Endothelial cell of umbilical vein (primary cell): ENCODE results near the gene ETNK1. TPM values are rescaled to one million over a fixed set of nuclear protein-coding genes. Genes with fewer than 3 reads are reported as not detected.

ENCODE experiments used
- BruUV-seq: library from RNA; stranded (reverse); fragments of 400-500 nt; replicated peaks from 2 replicates; lab custom pipeline; 2021; lab: Mats Ljungman, UMichigan
- CTCF ChIA-PET: fragments of 300-600, 350-600 bp; sonication (Branson Sonifier 250); formaldehyde crosslinking; loops from one replicate; lab custom pipeline; 2021; ENCODE audit warnings: antibody characterized with exemption, inconsistent platforms; lab: Charles Lee
- POLR2A ChIA-PET: fragments of 300-600, 350-600 bp; sonication (Branson Sonifier 250); formaldehyde crosslinking; loops from one replicate; lab custom pipeline; 2021; ENCODE audit warnings: antibody characterized with exemption, inconsistent platforms; lab: Charles Lee
- DNase-seq: peaks from one replicate; pipeline ENCODE4 v3.0.0-alpha.2; 2011; ENCODE audit warnings: low read depth, low spot score
- FAIRE-seq: peaks from 2 replicates; lab custom pipeline; 2011; peaks lifted over from hg19 to GRCh38; lab: Jason Lieb, UNC
- H2AFZ ChIP-seq: 2 replicates; pipeline ENCODE4 v1.6.0; 2012; ENCODE audit warnings: low read depth, low read length, control low read depth, inconsistent platforms
- H3K27ac ChIP-seq: 2 replicates; pipeline ENCODE4 v1.5.1; 2011; ENCODE audit warnings: low read depth, mild to moderate bottlenecking, control low read depth, low read length, moderate library complexity; ENCODE audit not compliant: insufficient read depth
- H3K27me3 ChIP-seq, 2 experiments: 2 replicates each; pipeline versions ENCODE4 v1.6.0 to v1.6.1; 2011; ENCODE audit warnings: low read length in 2 of 2, mixed read lengths in 1 of 2; ENCODE audit not compliant: control insufficient read depth in 2 of 2, insufficient read depth in 2 of 2
- H3K36me3 ChIP-seq, 2 experiments: 2 replicates in 1 of 2; 3 replicates in 1 of 2; pipeline ENCODE4 v1.5.1; 2011; ENCODE audit warnings: low read length in 2 of 2, mild to moderate bottlenecking in 1 of 2, moderate library complexity in 1 of 2; ENCODE audit not compliant: control insufficient read depth in 2 of 2, insufficient read depth in 2 of 2; ENCODE audit errors: extremely low read depth in 1 of 2
- H3K4me1 ChIP-seq: 3 replicates; pipeline ENCODE4 v1.5.1; 2011; ENCODE audit warnings: mild to moderate bottlenecking, low read length; ENCODE audit not compliant: control insufficient read depth, insufficient read depth; ENCODE audit errors: extremely low read depth
- H3K4me2 ChIP-seq: 2 replicates; pipeline ENCODE4 v1.6.1; 2011; ENCODE audit warnings: low read length, control low read depth, mixed read lengths; ENCODE audit not compliant: insufficient read depth
- H3K4me3 ChIP-seq, 3 experiments: fragments of 200-600 bp in 1 of 3; sonication (generic), shearing (Covaris generic) in 1 of 3; replicated peaks in 1 of 3; 2 replicates each; pipeline ENCODE4 v1.5.1; 2011 to 2016; ENCODE audit warnings: control low read depth in 3 of 3, low read length in 3 of 3, mild to moderate bottlenecking in 2 of 3, inconsistent platforms in 1 of 3, low read depth in 1 of 3, moderate library complexity in 1 of 3; ENCODE audit not compliant: insufficient read depth in 1 of 3
- H3K79me2 ChIP-seq: 2 replicates; pipeline ENCODE4 v1.6.0; 2012; ENCODE audit warnings: low read length, inconsistent platforms; ENCODE audit not compliant: control insufficient read depth, insufficient read depth
- H3K9ac ChIP-seq: replicated peaks from 2 replicates; pipeline ENCODE3; 2011; ENCODE audit warnings: low read length, control low read depth; ENCODE audit not compliant: insufficient read depth; ENCODE audit errors: extremely low read depth
- H3K9me1 ChIP-seq: replicated peaks from 3 replicates; pipeline ENCODE4 v1.6.0; 2011; ENCODE audit warnings: mild to moderate bottlenecking, low read length; ENCODE audit not compliant: control insufficient read depth, insufficient read depth; ENCODE audit errors: extremely low read depth
- H3K9me3 ChIP-seq: replicated peaks from 2 replicates; pipeline ENCODE4 v1.5.1; 2012; ENCODE audit warnings: low read length, inconsistent platforms; ENCODE audit not compliant: control insufficient read depth, insufficient read depth
- H4K20me1 ChIP-seq: replicated peaks from 2 replicates; pipeline ENCODE3; 2011; ENCODE audit warnings: mild to moderate bottlenecking, low read length; ENCODE audit not compliant: control insufficient read depth, insufficient read depth; ENCODE audit errors: extremely low read depth
- EZH2 ChIP-seq: IDR thresholded peaks from 2 replicates; pipeline ENCODE4 v1.6.1; 2012; ENCODE audit warnings: borderline replicate concordance, low read depth, mild to moderate bottlenecking, moderate library complexity, low read length, inconsistent platforms; ENCODE audit not compliant: severe bottlenecking
- FOS ChIP-seq: IDR thresholded peaks from 2 replicates; pipeline ENCODE4 v1.6.1; 2011; ENCODE audit warnings: mild to moderate bottlenecking, low read length, moderate library complexity, borderline replicate concordance; ENCODE audit not compliant: insufficient read depth
- GATA2 ChIP-seq: IDR thresholded peaks from 2 replicates; pipeline ENCODE4 v1.7.0; 2011; ENCODE audit warnings: low read depth, mild to moderate bottlenecking, moderate library complexity, mixed read lengths, low read length; ENCODE audit not compliant: insufficient read length, insufficient read depth
- JUN ChIP-seq: IDR thresholded peaks from 2 replicates; pipeline ENCODE4 v1.6.1; 2011; ENCODE audit warnings: borderline replicate concordance, low read depth; ENCODE audit not compliant: insufficient read length, insufficient read depth
- MYC ChIP-seq: IDR thresholded peaks from one replicate; pipeline ENCODE4 v1.6.1; 2011; ENCODE audit warnings: mild to moderate bottlenecking, low read depth, low read length
- POLR2A ChIP-seq: IDR thresholded peaks from 2 replicates; pipeline ENCODE4 v1.6.1; 2012; ENCODE audit warnings: low read depth, mild to moderate bottlenecking, control low read depth, low read length
- POLR2AphosphoS5 ChIP-seq: IDR thresholded peaks from 2 replicates; pipeline ENCODE4 v1.6.1; 2012; ENCODE audit warnings: low read depth, mild to moderate bottlenecking, control low read depth, low read length, moderate library complexity; ENCODE audit not compliant: insufficient read depth
- dilution Hi-C: fragments of 300-500 bp; cut with MboI; formaldehyde crosslinking; loops from one replicate; pipeline ENCODE4 v1.15.0; 2019; ENCODE audit warnings: low sequenced_read_pairs; ENCODE audit not compliant: extremely low pct_ligation_motif_present
- intact Hi-C: fragments of 100-400 bp; cut with micrococcal nuclease; formaldehyde crosslinking; loops from one replicate; pipeline ENCODE4 v1.10.0; 2022
- polyA plus RNA-seq, 4 experiments: library from polyadenylated mRNA; depleted of rRNA in 3 of 4; stranded (reverse) in 3 of 4; unstranded in 1 of 4; fragments of >200 nt; gene quantifications; 2 replicates each; pipeline versions ENCODE4 v1.2.1 to v1.2.3, GENCODE V29; 2011 to 2012; ENCODE audit warnings: missing spikeins in 1 of 4
- total RNA-seq: library from RNA; stranded (reverse); gene quantifications from 2 replicates; pipeline ENCODE4 v1.2.3, GENCODE V29; 2021
- TF ChIP-seq, protein P1 (sequence below): IDR thresholded peaks from 2 replicates; pipeline ENCODE4 v1.6.1; 2011; ENCODE audit not compliant: insufficient read depth, insufficient read length
- TF ChIP-seq, protein P2 (sequence below), 2 donors: IDR thresholded peaks; 1 replicate in 1 of 2; 2 replicates in 1 of 2; pipeline ENCODE4 v1.5.1; 2011; ENCODE audit warnings: low read length in 2 of 2, mild to moderate bottlenecking in 2 of 2, moderate library complexity in 2 of 2, control low read depth in 1 of 2, inconsistent platforms in 1 of 2, low read depth in 1 of 2; ENCODE audit not compliant: insufficient read depth in 1 of 2; ENCODE audit errors: extremely low read depth in 1 of 2

ETNK1 gene
- total and polyA plus RNA-seq, 2 donors (not counting 3 experiments of a cell fraction or from before 2014, with no cell fraction given) = 11.4 to 68.4 TPM

DNA sequence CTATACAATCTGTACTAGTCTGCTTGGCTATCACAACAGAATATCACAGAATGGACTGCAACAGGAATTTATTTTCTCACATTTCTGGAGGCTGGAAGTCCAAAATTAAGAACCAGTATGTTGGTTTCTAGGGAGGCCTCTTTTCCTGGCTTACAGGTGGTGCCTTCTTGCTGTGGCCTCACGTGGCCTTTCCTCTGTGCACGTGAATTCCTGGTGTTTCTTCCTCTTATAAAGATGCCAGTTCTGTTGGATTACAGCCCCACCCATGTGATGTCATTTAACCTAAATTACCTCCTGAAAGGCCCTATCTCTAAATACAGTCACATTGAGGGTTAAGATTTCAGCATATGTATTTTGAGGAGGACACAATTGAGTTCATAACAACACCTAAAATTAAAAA, 48.5 kb upstream of the ETNK1 start:
- dilution Hi-C loops = no loop called here
- Histone ChIP-seq H3K79me2 (no peaks in the 10 kb centered on the region), H3K4me1 (no peaks in the 10 kb centered on the region), H3K27me3 (no peaks in the 10 kb centered on the region), H2AFZ (no peak overlapping the region), H3K4me2 (no peak overlapping the region), H3K36me3 (no peaks in the 10 kb centered on the region), H3K9ac (no peak overlapping the region), H3K9me3 (no peaks in the 10 kb centered on the region), H3K9me1 (no peaks in the 10 kb centered on the region), H3K27ac (no peak overlapping the region), H3K4me3 (no peak overlapping the region), H4K20me1 (no peaks in the 10 kb centered on the region)
- TF ChIP-seq MYC (no peak), GATA2 (no peak), EZH2 (no peak), FOS (no peak), JUN (no peak), POLR2A (no peak), POLR2AphosphoS5 (no peak)
- TF ChIP-seq, protein P1, sequence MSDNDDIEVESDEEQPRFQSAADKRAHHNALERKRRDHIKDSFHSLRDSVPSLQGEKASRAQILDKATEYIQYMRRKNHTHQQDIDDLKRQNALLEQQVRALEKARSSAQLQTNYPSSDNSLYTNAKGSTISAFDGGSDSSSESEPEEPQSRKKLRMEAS = no peak
- TF ChIP-seq, protein P2, sequence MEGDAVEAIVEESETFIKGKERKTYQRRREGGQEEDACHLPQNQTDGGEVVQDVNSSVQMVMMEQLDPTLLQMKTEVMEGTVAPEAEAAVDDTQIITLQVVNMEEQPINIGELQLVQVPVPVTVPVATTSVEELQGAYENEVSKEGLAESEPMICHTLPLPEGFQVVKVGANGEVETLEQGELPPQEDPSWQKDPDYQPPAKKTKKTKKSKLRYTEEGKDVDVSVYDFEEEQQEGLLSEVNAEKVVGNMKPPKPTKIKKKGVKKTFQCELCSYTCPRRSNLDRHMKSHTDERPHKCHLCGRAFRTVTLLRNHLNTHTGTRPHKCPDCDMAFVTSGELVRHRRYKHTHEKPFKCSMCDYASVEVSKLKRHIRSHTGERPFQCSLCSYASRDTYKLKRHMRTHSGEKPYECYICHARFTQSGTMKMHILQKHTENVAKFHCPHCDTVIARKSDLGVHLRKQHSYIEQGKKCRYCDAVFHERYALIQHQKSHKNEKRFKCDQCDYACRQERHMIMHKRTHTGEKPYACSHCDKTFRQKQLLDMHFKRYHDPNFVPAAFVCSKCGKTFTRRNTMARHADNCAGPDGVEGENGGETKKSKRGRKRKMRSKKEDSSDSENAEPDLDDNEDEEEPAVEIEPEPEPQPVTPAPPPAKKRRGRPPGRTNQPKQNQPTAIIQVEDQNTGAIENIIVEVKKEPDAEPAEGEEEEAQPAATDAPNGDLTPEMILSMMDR (IDR thresholded peaks at IDR 0.05; ENCODE audit: extremely low read depth in 1 of 2, insufficient read depth in 1 of 2, low read depth in 1 of 2, low read length in 2 of 2) = no peak
- ChIA-PET CTCF (no interaction called here), POLR2A (no interaction called here)
- intact Hi-C loops = no loop called here
- no TSS peak for BruUV-seq
- no peak for DNase-seq
- FAIRE-seq = no peak
